ENCODE results near the gene ZNF621. TPM values are rescaled to one million over a fixed set of nuclear protein-coding genes. Genes with fewer than 3 reads are reported as not detected.
"Not testable (repeated sequence)": the region's sequence is repeated elsewhere in the genome, so short reads cannot be mapped to it uniquely, and the experiment has no call there.

Gene ZNF621
- total RNA-seq, 1 donor: 21.4 TPM

GRCh38 chr3:40557575-40558161 lies 32.9 kb downstream of the ZNF621 start:
- TF ChIP-seq CTCF (IDR thresholded peaks at IDR 0.05; ENCODE audit: extremely low read depth, low read depth, low read length): no peak

GRCh38 chr3:40562482-40562881 lies 37.7 kb downstream of the ZNF621 start:
- not testable (repeated sequence) for H3K27ac ChIP-seq (ENCODE audit: low read depth, low read length); H3K4me2 ChIP-seq (ENCODE audit: insufficient read depth, low read length); H2AFZ ChIP-seq (ENCODE audit: low read length); H3K9me3 ChIP-seq (ENCODE audit: low read depth, low read length); H3K79me2 ChIP-seq (ENCODE audit: insufficient read depth, low read length); H3K4me3 ChIP-seq (ENCODE audit: insufficient read depth, low read length); H3K36me3 ChIP-seq (ENCODE audit: insufficient read depth, low read length); DNase-seq (ENCODE audit: insufficient read length, low spot score, missing footprints); H3K4me1 ChIP-seq (ENCODE audit: insufficient read depth, low read length); H4K20me1 ChIP-seq (ENCODE audit: insufficient read depth, low read length); H3K27me3 ChIP-seq (ENCODE audit: insufficient read depth, low read length)

More at GRCh38 chr3:40557575-40558161, 32.9 kb downstream of the ZNF621 start:
- Histone ChIP-seq H3K79me2 (ENCODE audit: insufficient read depth, low read length) (no peaks in the 10 kb centered on the region), H3K27me3 (ENCODE audit: insufficient read depth, low read length) (no peaks in the 10 kb centered on the region), H3K4me1 (ENCODE audit: insufficient read depth, low read length) (no peaks in the 10 kb centered on the region), H4K20me1 (ENCODE audit: insufficient read depth, low read length) (no peaks in the 10 kb centered on the region), H3K4me2 (ENCODE audit: insufficient read depth, low read length) (no peak overlapping the region), H3K36me3 (ENCODE audit: insufficient read depth, low read length) (no peaks in the 10 kb centered on the region), H3K4me3 (ENCODE audit: insufficient read depth, low read length) (no peak overlapping the region), H2AFZ (ENCODE audit: low read length) (no peak overlapping the region), H3K27ac (ENCODE audit: low read depth, low read length) (no peak overlapping the region), H3K9me3 (ENCODE audit: low read depth, low read length) (no peaks in the 10 kb centered on the region)
- DNase-seq (ENCODE audit: insufficient read length, low spot score, missing footprints): no peak

- H3K4me1 ChIP-seq (ENCODE audit: insufficient read depth, low read length); H4K20me1 ChIP-seq (ENCODE audit: insufficient read depth, low read length); H3K27me3 ChIP-seq (ENCODE audit: insufficient read depth, low read length); H2AFZ ChIP-seq (ENCODE audit: low read length); H3K4me3 ChIP-seq (ENCODE audit: insufficient read depth, low read length); H3K4me2 ChIP-seq (ENCODE audit: insufficient read depth, low read length); H3K36me3 ChIP-seq (ENCODE audit: insufficient read depth, low read length); H3K9me3 ChIP-seq (ENCODE audit: low read depth, low read length); H3K27ac ChIP-seq (ENCODE audit: low read depth, low read length); DNase-seq (ENCODE audit: insufficient read length, low spot score, missing footprints); H3K79me2 ChIP-seq (ENCODE audit: insufficient read depth, low read length): not testable (repeated sequence)
Measured at GRCh38 chr3:40565629-40566028, 40.9 kb downstream of the ZNF621 start.

GRCh38 chr3:40566694-40567093 lies 41.9 kb downstream of the ZNF621 start:
- Histone ChIP-seq H3K27me3 (ENCODE audit: insufficient read depth, low read length) (no peaks in the 10 kb centered on the region), H3K9me3 (ENCODE audit: low read depth, low read length) (no peaks in the 10 kb centered on the region), H4K20me1 (ENCODE audit: insufficient read depth, low read length) (no peaks in the 10 kb centered on the region), H3K27ac (ENCODE audit: low read depth, low read length) (no peak overlapping the region), H2AFZ (ENCODE audit: low read length) (no peak overlapping the region), H3K4me2 (ENCODE audit: insufficient read depth, low read length) (no peak overlapping the region), H3K4me1 (ENCODE audit: insufficient read depth, low read length) (no peaks in the 10 kb centered on the region), H3K4me3 (ENCODE audit: insufficient read depth, low read length) (no peak overlapping the region), H3K79me2 (ENCODE audit: insufficient read depth, low read length) (no peaks in the 10 kb centered on the region), H3K36me3 (ENCODE audit: insufficient read depth, low read length) (no peaks in the 10 kb centered on the region)
- TF ChIP-seq CTCF (IDR thresholded peaks at IDR 0.05; ENCODE audit: extremely low read depth, low read depth, low read length): no peak
- DNase-seq (ENCODE audit: insufficient read length, low spot score, missing footprints): no peak

- Histone ChIP-seq H3K4me2 (ENCODE audit: insufficient read depth, low read length) (no peak overlapping the region), H3K27ac (ENCODE audit: low read depth, low read length) (no peak overlapping the region), H3K9me3 (ENCODE audit: low read depth, low read length) (no peaks in the 10 kb centered on the region), H3K4me3 (ENCODE audit: insufficient read depth, low read length) (no peak overlapping the region), H4K20me1 (ENCODE audit: insufficient read depth, low read length) (no peaks in the 10 kb centered on the region), H3K4me1 (ENCODE audit: insufficient read depth, low read length) (no peaks in the 10 kb centered on the region), H3K27me3 (ENCODE audit: insufficient read depth, low read length) (no peaks in the 10 kb centered on the region), H3K36me3 (ENCODE audit: insufficient read depth, low read length) (no peaks in the 10 kb centered on the region), H2AFZ (ENCODE audit: low read length) (no peak overlapping the region), H3K79me2 (ENCODE audit: insufficient read depth, low read length) (no peaks in the 10 kb centered on the region)
- no peak for DNase-seq (ENCODE audit: insufficient read length, low spot score, missing footprints)
- TF ChIP-seq CTCF (IDR thresholded peaks at IDR 0.05; ENCODE audit: extremely low read depth, low read depth, low read length): no peak
Measured at GRCh38 chr3:40572588-40572987, 47.8 kb downstream of the ZNF621 start.
